Cardiac atrium fibroblast (primary cell): ENCODE data around the gene ZNF302. TPM values are rescaled to one million over a fixed set of nuclear protein-coding genes. Genes with fewer than 3 reads are reported as not detected.

Experiments
- total RNA-seq: library from RNA; depleted of rRNA; stranded (reverse); fragments of >200 nt; gene quantifications from 2 replicates; pipeline ENCODE4 v1.2.3, GENCODE V29; 2015

The ZNF302 gene
- 11.2 and 12.6 TPM in 2 replicates for total RNA-seq

GRCh38 chr19:34677386-34678084 lies at the start of gene ZNF302:
TSS of gene ZNF302 (plus strand) at chr19:34677678. CDS start at chr19:34678805, 1,127 bp downstream.

GRCh38 chr19:34676697-34677385 lies 637 bp upstream of the ZNF302 start, which contains the start of gene SCGB2B2:
TSS of gene SCGB2B2 (minus strand) at chr19:34677159. CDS start at chr19:34594563, 82,596 bp downstream.

GRCh38 chr19:34733746-34734536 lies 56.5 kb downstream of the ZNF302 start, which contains the start of gene ZNF181:
TSS of gene ZNF181 (plus strand) at chr19:34734243. CDS start at chr19:34735038, 795 bp downstream.

Other genes starting within 250 kb of the ZNF302 start
- gene UBA2, start 249.3 kb upstream of the ZNF302 start, total RNA-seq = 69.8 and 83.6 TPM in 2 replicates
- gene WTIP, start 195.9 kb upstream of the ZNF302 start, total RNA-seq = 21.8 and 31.4 TPM in 2 replicates
- 5.2 TPM in 1 of 2 replicates, not detected in the other for gene SCGB2B2, start 519 bp upstream of the ZNF302 start, total RNA-seq
- 14.6 and 18.8 TPM in 2 replicates for gene ZNF181, start 56.6 kb downstream of the ZNF302 start, total RNA-seq
- gene ZNF599, start 95.5 kb downstream of the ZNF302 start, total RNA-seq = 11.2 and 12.0 TPM in 2 replicates
- 0.36 and 3.1 TPM in 2 replicates for gene ZNF30, start 249.2 kb downstream of the ZNF302 start, total RNA-seq